ENCODE measurements around the gene PROB1.
A peak's percentile ranks its signal among the peaks of the same experiment; 100 is the strongest.

Gene PROB1

GRCh38 chr5:139408191-139408590, 13.3 kb upstream of the PROB1 start:
- Mint-ChIP-seq H3K27me3 (no peaks in the 10 kb centered on the region), H3K4me3 (no peak overlapping the region), H3K9me3 (no peaks in the 10 kb centered on the region), H3K4me1 (peaks cover 16% of the 10 kb centered on the region), H3K27ac (ENCODE audit: low read depth) (no peak overlapping the region), H3K36me3 (ENCODE audit: insufficient read depth) (peaks cover 6% of the 10 kb centered on the region)
- DNase-seq (ENCODE audit: low spot score in 2 of 2) (no peak), ATAC-seq (replicated peaks; ENCODE audit: extremely low read depth, poor library complexity, severe bottlenecking) (no peak)

- H3K4me1 Mint-ChIP-seq: peaks cover 23% of the 10 kb centered on the region
- peak overlapping the region; percentile 29 for H3K27ac Mint-ChIP-seq (ENCODE audit: low read depth)
- no peaks in the 10 kb centered on the region for H3K27me3 Mint-ChIP-seq
- DNase-seq (ENCODE audit: low spot score in 2 of 2): no peak
- no peaks in the 10 kb centered on the region for H3K9me3 Mint-ChIP-seq
- no peak for ATAC-seq (replicated peaks; ENCODE audit: extremely low read depth, poor library complexity, severe bottlenecking)
- no peak overlapping the region for H3K4me3 Mint-ChIP-seq
- peaks cover 6% of the 10 kb centered on the region for H3K36me3 Mint-ChIP-seq (ENCODE audit: insufficient read depth)
These were observed 12.6 kb upstream of the PROB1 start for GRCh38 chr5:139407517-139407916.

- H3K4me1 Mint-ChIP-seq: peaks cover 24% of the 10 kb centered on the region
- H3K9me3 Mint-ChIP-seq: no peaks in the 10 kb centered on the region
- H3K4me3 Mint-ChIP-seq: no peak overlapping the region
- no peak overlapping the region for H3K27ac Mint-ChIP-seq (ENCODE audit: low read depth)
- peaks cover 6% of the 10 kb centered on the region for H3K36me3 Mint-ChIP-seq (ENCODE audit: insufficient read depth)
- no peak for ATAC-seq (replicated peaks; ENCODE audit: extremely low read depth, poor library complexity, severe bottlenecking)
- H3K27me3 Mint-ChIP-seq: no peaks in the 10 kb centered on the region
- DNase-seq (ENCODE audit: low spot score in 2 of 2): no peak
These were observed 12.1 kb upstream of the PROB1 start for GRCh38 chr5:139406963-139407362.

GRCh38 chr5:139404484-139404840, 9.6 kb upstream of the PROB1 start:
- no peak for ATAC-seq (replicated peaks; ENCODE audit: extremely low read depth, poor library complexity, severe bottlenecking)
- H3K36me3 Mint-ChIP-seq (ENCODE audit: insufficient read depth): peaks cover 6% of the 10 kb centered on the region
- H3K27me3 Mint-ChIP-seq: no peaks in the 10 kb centered on the region
- no peaks in the 10 kb centered on the region for H3K9me3 Mint-ChIP-seq
- H3K27ac Mint-ChIP-seq (ENCODE audit: low read depth): peak overlapping the region; percentile 86
- DNase-seq (ENCODE audit: low spot score in 2 of 2): no peak
- peak overlapping the region; percentile 81 for H3K4me3 Mint-ChIP-seq
- peaks cover 28% of the 10 kb centered on the region for H3K4me1 Mint-ChIP-seq

GRCh38 chr5:139403787-139404483, 9.0 kb upstream of the PROB1 start, which contains the start of gene SPATA24:
Gene SPATA24 (minus strand): TSS chr5:139404089. CDS start chr5:139404060, 29 bp downstream.
- peak; percentile 95 for ATAC-seq (replicated peaks; ENCODE audit: extremely low read depth, poor library complexity, severe bottlenecking)
- peak; percentile 91 to 96 for DNase-seq (ENCODE audit: low spot score in 2 of 2)
- Mint-ChIP-seq H3K27me3 (no peaks in the 10 kb centered on the region), H3K4me1 (peaks cover 33% of the 10 kb centered on the region), H3K4me3 (peak within 1 kb of the TSS; percentile 81), H3K36me3 (ENCODE audit: insufficient read depth) (peaks cover 6% of the 10 kb centered on the region), H3K27ac (ENCODE audit: low read depth) (peak within 1 kb of the TSS; percentile 87), H3K9me3 (no peaks in the 10 kb centered on the region)

- H3K4me1 Mint-ChIP-seq: peaks cover 33% of the 10 kb centered on the region
- no peaks in the 10 kb centered on the region for H3K27me3 Mint-ChIP-seq
- peak overlapping the region; percentile 86 for H3K27ac Mint-ChIP-seq (ENCODE audit: low read depth)
- ATAC-seq (replicated peaks; ENCODE audit: extremely low read depth, poor library complexity, severe bottlenecking) (no peak), DNase-seq (ENCODE audit: low spot score in 2 of 2) (no peak)
- peak overlapping the region; percentile 81 for H3K4me3 Mint-ChIP-seq
- peaks cover 6% of the 10 kb centered on the region for H3K36me3 Mint-ChIP-seq (ENCODE audit: insufficient read depth)
- no peaks in the 10 kb centered on the region for H3K9me3 Mint-ChIP-seq
These were observed 8.5 kb upstream of the PROB1 start for GRCh38 chr5:139403418-139403786.

- Mint-ChIP-seq H3K36me3 (ENCODE audit: insufficient read depth) (peaks cover 6% of the 10 kb centered on the region), H3K9me3 (no peaks in the 10 kb centered on the region), H3K4me1 (peaks cover 33% of the 10 kb centered on the region), H3K4me3 (peak overlapping the region; percentile 81), H3K27ac (ENCODE audit: low read depth) (peak overlapping the region; percentile 87), H3K27me3 (no peaks in the 10 kb centered on the region)
- no peak for ATAC-seq (replicated peaks; ENCODE audit: extremely low read depth, poor library complexity, severe bottlenecking)
- DNase-seq (ENCODE audit: low spot score in 2 of 2): no peak
These were observed 7.8 kb upstream of the PROB1 start for GRCh38 chr5:139402561-139403158.

- no peak for DNase-seq (ENCODE audit: low spot score in 2 of 2)
- H3K4me1 Mint-ChIP-seq: peaks cover 33% of the 10 kb centered on the region
- H3K27ac Mint-ChIP-seq (ENCODE audit: low read depth): no peak overlapping the region
These were observed 6.6 kb upstream of the PROB1 start for GRCh38 chr5:139401546-139401945.

GRCh38 chr5:139399501-139400121, 4.7 kb upstream of the PROB1 start:
- peaks cover 6% of the 10 kb centered on the region for H3K36me3 Mint-ChIP-seq (ENCODE audit: insufficient read depth)
- H3K4me3 Mint-ChIP-seq: no peak overlapping the region
- no peak overlapping the region for H3K27ac Mint-ChIP-seq (ENCODE audit: low read depth)
- no peaks in the 10 kb centered on the region for H3K9me3 Mint-ChIP-seq
- H3K4me1 Mint-ChIP-seq: peaks cover 31% of the 10 kb centered on the region
- H3K27me3 Mint-ChIP-seq: no peaks in the 10 kb centered on the region
- ATAC-seq (replicated peaks; ENCODE audit: extremely low read depth, poor library complexity, severe bottlenecking) (no peak), DNase-seq (ENCODE audit: low spot score in 2 of 2) (no peak)

More at GRCh38 chr5:139401546-139401945, 6.6 kb upstream of the PROB1 start:
- Mint-ChIP-seq H3K27me3 (no peaks in the 10 kb centered on the region), H3K36me3 (ENCODE audit: insufficient read depth) (peaks cover 6% of the 10 kb centered on the region), H3K9me3 (no peaks in the 10 kb centered on the region), H3K4me3 (no peak overlapping the region)
- ATAC-seq (replicated peaks; ENCODE audit: extremely low read depth, poor library complexity, severe bottlenecking): no peak

GRCh38 chr5:139397921-139398320, 3.0 kb upstream of the PROB1 start:
- Mint-ChIP-seq H3K36me3 (ENCODE audit: insufficient read depth) (peaks cover 2% of the 10 kb centered on the region), H3K27me3 (no peaks in the 10 kb centered on the region), H3K9me3 (no peaks in the 10 kb centered on the region), H3K4me1 (peaks cover 17% of the 10 kb centered on the region), H3K4me3 (no peak overlapping the region), H3K27ac (ENCODE audit: low read depth) (no peak overlapping the region)
- DNase-seq (ENCODE audit: low spot score in 2 of 2) (no peak), ATAC-seq (replicated peaks; ENCODE audit: extremely low read depth, poor library complexity, severe bottlenecking) (no peak)

GRCh38 chr5:139396691-139397090, 1.8 kb upstream of the PROB1 start:
- Mint-ChIP-seq H3K4me3 (no peak overlapping the region), H3K9me3 (no peaks in the 10 kb centered on the region), H3K27ac (ENCODE audit: low read depth) (no peak overlapping the region), H3K27me3 (no peaks in the 10 kb centered on the region), H3K4me1 (peaks cover 21% of the 10 kb centered on the region), H3K36me3 (ENCODE audit: insufficient read depth) (peaks cover 5% of the 10 kb centered on the region)
- no peak for DNase-seq (ENCODE audit: low spot score in 2 of 2)
- no peak for ATAC-seq (replicated peaks; ENCODE audit: extremely low read depth, poor library complexity, severe bottlenecking)

- Mint-ChIP-seq H3K4me3 (peak overlapping the region; percentile 61), H3K9me3 (no peaks in the 10 kb centered on the region), H3K36me3 (ENCODE audit: insufficient read depth) (peaks cover 10% of the 10 kb centered on the region), H3K27ac (ENCODE audit: low read depth) (no peak overlapping the region), H3K4me1 (peaks cover 27% of the 10 kb centered on the region), H3K27me3 (no peaks in the 10 kb centered on the region)
- DNase-seq (ENCODE audit: low spot score in 2 of 2) (no peak), ATAC-seq (replicated peaks; ENCODE audit: extremely low read depth, poor library complexity, severe bottlenecking) (no peak)
These were observed 1.1 kb upstream of the PROB1 start for GRCh38 chr5:139395844-139396640.
